A673 (cell line): Measurements from ENCODE around the gene USP21. TPM values are rescaled to one million over a fixed set of nuclear protein-coding genes. Genes with fewer than 3 reads are reported as not detected.

ENCODE experiments used
- BruUV-seq: library from RNA; stranded (reverse); fragments of 400-500 nt; replicated peaks from 2 replicates; lab custom pipeline; 2021; lab: Mats Ljungman, UMichigan
- CTCF ChIA-PET: fragments of 300-600 bp; sonication (Branson Sonifier 250); formaldehyde crosslinking; loops from one replicate; lab custom pipeline; 2022; ENCODE audit warnings: antibody characterized with exemption; lab: Charles Lee
- POLR2A ChIA-PET: fragments of 300-600 bp; sonication (Branson Sonifier 250); formaldehyde crosslinking; loops from one replicate; lab custom pipeline; 2022; ENCODE audit warnings: antibody characterized with exemption; ENCODE audit not compliant: low non-redundant PET; lab: Charles Lee
- DNase-seq: peaks from one replicate; pipeline ENCODE4 v3.0.0-alpha.2; 2015; ENCODE audit warnings: low spot score
- H3K27ac ChIP-seq: fragments of 200-600 bp; sonication (generic); 2 replicates; pipeline ENCODE4 v1.5.1; 2016; ENCODE audit warnings: mixed run types, low read depth, mild to moderate bottlenecking, mixed read lengths, antibody characterized with exemption, low read length; ENCODE audit not compliant: poor library complexity, severe bottlenecking
- H3K27me3 ChIP-seq: fragments of 200-600 bp; sonication (generic); replicated peaks from 2 replicates; pipeline ENCODE4 v1.6.1; 2017; ENCODE audit warnings: mixed run types, low read depth, mild to moderate bottlenecking, mixed read lengths, antibody characterized with exemption, low read length; ENCODE audit not compliant: insufficient read depth, poor library complexity
- H3K36me3 ChIP-seq: fragments of 200-600 bp; sonication (generic); 2 replicates; pipeline ENCODE4 v1.6.1; 2016; ENCODE audit warnings: mixed run types, mild to moderate bottlenecking, mixed read lengths, antibody characterized with exemption, low read length; ENCODE audit not compliant: insufficient read depth, poor library complexity, severe bottlenecking
- H3K4me1 ChIP-seq: fragments of 200-600 bp; sonication (generic); 2 replicates; pipeline ENCODE4 v1.6.1; 2017; ENCODE audit warnings: mixed run types, mild to moderate bottlenecking, mixed read lengths, antibody characterized with exemption, low read length; ENCODE audit not compliant: insufficient read depth, poor library complexity, severe bottlenecking
- H3K4me3 ChIP-seq: fragments of 200-600 bp; sonication (generic); 2 replicates; pipeline ENCODE4 v1.5.1; 2016; ENCODE audit warnings: low read depth, mixed run types, mild to moderate bottlenecking, mixed read lengths, low read length; ENCODE audit not compliant: poor library complexity, severe bottlenecking
- H3K9me3 ChIP-seq: fragments of 200-600 bp; sonication (generic); 2 replicates; pipeline ENCODE4 v1.6.1; 2016; ENCODE audit warnings: mixed run types, low read depth, mild to moderate bottlenecking, mixed read lengths, antibody characterized with exemption, low read length; ENCODE audit not compliant: poor library complexity, severe bottlenecking
- EZH2 ChIP-seq: fragments of 200-600 bp; sonication (generic); IDR thresholded peaks from 2 replicates; pipeline ENCODE4 v1.6.1; 2017; ENCODE audit warnings: borderline replicate concordance, low read depth, mild to moderate bottlenecking, mixed read lengths, antibody characterized with exemption, low read length; ENCODE audit not compliant: poor library complexity, severe bottlenecking
- intact Hi-C: fragments of 100-400 bp; cut with micrococcal nuclease; formaldehyde crosslinking; loops from one replicate; pipeline ENCODE4 v1.10.0; 2022; ENCODE audit not compliant: unreplicated experiment
- total RNA-seq: library from RNA; stranded (reverse); gene quantifications from 2 replicates; pipeline ENCODE4 v1.2.3, GENCODE V29; 2021
- TF ChIP-seq, protein P1 (sequence below): fragments of 300-800, 200-600 bp; sonication (generic); conservative IDR thresholded peaks from 2 replicates; pipeline ENCODE4 v1.5.1; 2017; ENCODE audit warnings: low read depth, mild to moderate bottlenecking, antibody characterized with exemption, low read length, moderate library complexity, mixed read lengths

USP21 gene
- total RNA-seq, 1 experiment from 2014 or later = 46.2 TPM

DNA sequence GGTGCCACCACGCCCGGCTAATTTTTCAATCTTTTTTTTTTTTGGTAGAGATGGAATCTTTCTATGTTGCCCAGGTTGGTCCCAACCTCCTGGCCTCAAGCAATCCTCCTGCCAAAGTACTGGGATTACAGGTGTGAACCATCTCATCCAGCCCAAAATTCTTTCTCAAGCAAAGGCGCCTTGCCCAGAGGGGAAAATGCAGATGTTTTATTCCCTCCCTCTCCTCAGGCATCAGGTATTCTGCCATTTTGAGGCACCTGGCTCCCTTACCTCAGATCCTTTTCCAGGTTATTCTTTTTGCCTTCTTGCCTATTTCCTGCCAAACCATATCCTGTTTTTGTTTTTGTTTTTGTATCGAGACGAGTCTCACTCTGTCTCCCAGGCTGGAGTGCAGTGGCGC lies 29.1 kb downstream of the USP21 start:
- intact Hi-C loops = no loop called here

DNA sequence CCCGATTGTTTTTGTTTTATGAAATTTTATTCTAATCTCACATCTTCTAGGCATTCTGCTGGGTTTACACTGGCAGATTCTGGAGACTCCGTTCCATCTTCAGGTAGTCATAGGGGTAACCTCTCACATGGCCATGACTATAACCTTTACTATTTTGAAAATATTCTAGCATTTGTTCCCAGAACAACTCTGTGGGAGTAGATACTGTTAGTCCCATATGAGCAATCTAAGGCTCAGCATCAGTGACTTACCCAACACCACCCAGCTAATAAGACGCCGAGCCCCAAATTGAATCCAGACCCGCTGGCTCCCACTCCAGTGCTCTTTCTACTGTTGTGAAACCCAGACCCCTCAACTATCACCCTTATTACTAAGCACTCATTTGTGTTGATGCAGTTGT lies 29.7 kb downstream of the USP21 start:
- BruUV-seq = no TSS peak
- DNase-seq = no peak
- ChIA-PET POLR2A (no interaction called here), CTCF (interaction anchor here (1.2 kb wide), 1 partner anchor 102 kb away, joined by 4 read pairs; no protein-coding TSS in a partner anchor)
- H3K27me3 ChIP-seq = no peaks in the 10 kb centered on the region
- peaks cover 18% of the 10 kb centered on the region for H3K4me1 ChIP-seq
- intact Hi-C loops = no loop called here
- peaks cover 33% of the 10 kb centered on the region for H3K36me3 ChIP-seq
- no peak overlapping the region for H3K4me3 ChIP-seq
- TF ChIP-seq, protein P1, sequence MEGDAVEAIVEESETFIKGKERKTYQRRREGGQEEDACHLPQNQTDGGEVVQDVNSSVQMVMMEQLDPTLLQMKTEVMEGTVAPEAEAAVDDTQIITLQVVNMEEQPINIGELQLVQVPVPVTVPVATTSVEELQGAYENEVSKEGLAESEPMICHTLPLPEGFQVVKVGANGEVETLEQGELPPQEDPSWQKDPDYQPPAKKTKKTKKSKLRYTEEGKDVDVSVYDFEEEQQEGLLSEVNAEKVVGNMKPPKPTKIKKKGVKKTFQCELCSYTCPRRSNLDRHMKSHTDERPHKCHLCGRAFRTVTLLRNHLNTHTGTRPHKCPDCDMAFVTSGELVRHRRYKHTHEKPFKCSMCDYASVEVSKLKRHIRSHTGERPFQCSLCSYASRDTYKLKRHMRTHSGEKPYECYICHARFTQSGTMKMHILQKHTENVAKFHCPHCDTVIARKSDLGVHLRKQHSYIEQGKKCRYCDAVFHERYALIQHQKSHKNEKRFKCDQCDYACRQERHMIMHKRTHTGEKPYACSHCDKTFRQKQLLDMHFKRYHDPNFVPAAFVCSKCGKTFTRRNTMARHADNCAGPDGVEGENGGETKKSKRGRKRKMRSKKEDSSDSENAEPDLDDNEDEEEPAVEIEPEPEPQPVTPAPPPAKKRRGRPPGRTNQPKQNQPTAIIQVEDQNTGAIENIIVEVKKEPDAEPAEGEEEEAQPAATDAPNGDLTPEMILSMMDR = no peak
- TF ChIP-seq EZH2 = no peak
- H3K27ac ChIP-seq = no peak overlapping the region
- H3K9me3 ChIP-seq = no peaks in the 10 kb centered on the region

More for the DNA sequence above, 29.1 kb downstream of the USP21 start:
- Histone ChIP-seq H3K4me1 (peaks cover 18% of the 10 kb centered on the region), H3K4me3 (no peak overlapping the region), H3K36me3 (peaks cover 27% of the 10 kb centered on the region), H3K27ac (no peak overlapping the region), H3K9me3 (no peaks in the 10 kb centered on the region), H3K27me3 (no peaks in the 10 kb centered on the region)
- no peak for TF ChIP-seq EZH2
- TF ChIP-seq, protein P1 = no peak
- ChIA-PET POLR2A (interaction anchor here (0.6 kb wide), 1 partner anchor 1042 kb away, joined by 9 read pairs; no protein-coding TSS in a partner anchor), CTCF (interaction anchor here (0.6 kb wide), 1 partner anchor 37 kb away, joined by 5 read pairs; no protein-coding TSS in a partner anchor)
- DNase-seq = no peak
- BruUV-seq = no TSS peak

DNA sequence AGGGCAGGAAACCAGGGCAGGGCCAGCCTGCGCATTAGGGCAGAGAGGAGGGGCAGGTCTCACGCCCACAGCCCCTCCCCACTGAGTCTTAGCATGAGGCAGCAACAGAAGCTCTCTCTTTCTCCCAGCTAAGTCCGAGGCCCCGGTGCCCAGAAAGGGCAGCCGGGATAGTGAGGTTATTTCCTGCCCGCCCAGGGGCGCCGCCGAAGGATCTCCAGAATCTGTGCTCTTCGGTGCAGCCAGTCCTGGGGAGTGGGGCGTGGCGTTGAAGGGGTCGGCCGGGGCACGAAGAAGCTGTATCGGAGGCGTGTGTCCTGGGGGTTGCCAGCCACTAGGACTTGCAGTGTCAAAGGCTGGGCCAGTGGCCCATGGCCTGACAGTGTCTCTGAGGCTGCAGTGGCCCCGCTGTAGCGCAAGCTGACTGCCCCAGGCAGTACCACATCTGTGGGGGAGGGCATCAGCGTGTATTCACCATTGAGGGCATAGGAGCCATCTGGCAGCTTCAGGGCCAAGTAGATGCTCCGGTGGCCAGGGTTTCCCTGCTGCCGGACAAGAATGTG lies 31.7 kb downstream of the USP21 start:
- POLR2A ChIA-PET = no interaction called here
- TF ChIP-seq, protein P1 = no peak
- TF ChIP-seq EZH2 = no peak
- Histone ChIP-seq H3K4me3 (no peak overlapping the region), H3K27me3 (no peaks in the 10 kb centered on the region), H3K27ac (no peak overlapping the region), H3K36me3 (peaks cover 50% of the 10 kb centered on the region), H3K9me3 (no peaks in the 10 kb centered on the region), H3K4me1 (peaks cover 9% of the 10 kb centered on the region)
- intact Hi-C loops = no loop called here
- no TSS peak for BruUV-seq
- CTCF ChIA-PET = no interaction called here
- DNase-seq = no peak
